Fibroblast of the conjunctiva (primary cell): ENCODE data around the gene MFSD1.
A peak's percentile ranks its signal among the peaks of the same experiment; 100 is the strongest.

Source experiments
- DNase-seq: peaks from one replicate; pipeline ENCODE4 v3.0.0-alpha.2; 2010; ENCODE audit warnings: low read depth

The MFSD1 gene

GRCh38 chr3:158801696-158802408 lies at the start of gene MFSD1:
Gene MFSD1 (plus strand): TSS chr3:158802054. CDS start chr3:158802153, 99 bp downstream.
- peak; percentile 83 for DNase-seq

- no peak for DNase-seq
These were observed 48.0 kb upstream of the MFSD1 start for GRCh38 chr3:158753854-158754253.

- no peak for DNase-seq
These were observed 46.4 kb upstream of the MFSD1 start for GRCh38 chr3:158755421-158755820.

GRCh38 chr3:158761350-158761749 lies 40.5 kb upstream of the MFSD1 start:
- DNase-seq = no peak

- no peak for DNase-seq
These were observed 39.2 kb upstream of the MFSD1 start for GRCh38 chr3:158762701-158763100.

GRCh38 chr3:158763421-158763820 lies 38.4 kb upstream of the MFSD1 start:
- no peak for DNase-seq

GRCh38 chr3:158765518-158766205 lies 36.2 kb upstream of the MFSD1 start:
- DNase-seq = no peak

- DNase-seq = no peak
These were observed 35.5 kb upstream of the MFSD1 start for GRCh38 chr3:158766364-158766763.

GRCh38 chr3:158768361-158768787 lies 33.5 kb upstream of the MFSD1 start:
- no peak for DNase-seq

GRCh38 chr3:158768881-158769543 lies 32.8 kb upstream of the MFSD1 start:
- peak; percentile 76 for DNase-seq

- DNase-seq = no peak
These were observed 32.3 kb upstream of the MFSD1 start for GRCh38 chr3:158769549-158769948.

- no peak for DNase-seq
These were observed 31.7 kb upstream of the MFSD1 start for GRCh38 chr3:158769952-158770740.

GRCh38 chr3:158770741-158771350 lies 31.0 kb upstream of the MFSD1 start:
- no peak for DNase-seq

GRCh38 chr3:158771577-158771976 lies 30.3 kb upstream of the MFSD1 start:
- no peak for DNase-seq

GRCh38 chr3:158771982-158772381 lies 29.9 kb upstream of the MFSD1 start:
- no peak for DNase-seq

- DNase-seq = no peak
These were observed 28.7 kb upstream of the MFSD1 start for GRCh38 chr3:158773166-158773565.

- DNase-seq = peak; percentile 29
These were observed 27.7 kb upstream of the MFSD1 start for GRCh38 chr3:158773845-158774830.

GRCh38 chr3:158774965-158775364 lies 26.9 kb upstream of the MFSD1 start:
- no peak for DNase-seq

GRCh38 chr3:158775426-158776410 lies 26.1 kb upstream of the MFSD1 start:
- no peak for DNase-seq
